ENCODE data around the gene NTSR1. TPM values are rescaled to one million over a fixed set of nuclear protein-coding genes. Genes with fewer than 3 reads are reported as not detected.

NTSR1 gene
- total and polyA plus RNA-seq, 2 of the 13 experiments (the other 11 are each of a cell fraction or from before 2014, with no cell fraction given) = 0.09 to 0.12 TPM

- TF ChIP-seq ZNF264 (CRISPR knock-in tag; IDR thresholded peaks at IDR 0.05) (no peak), HDAC1 (CRISPR knock-in tag; IDR thresholded peaks at IDR 0.05) (no peak; the same call in 1 of the 2 replicates), TEAD3 (CRISPR knock-in tag; optimal IDR thresholded peaks at IDR 0.05; ENCODE audit: borderline replicate concordance) (peak; percentile 41), MYNN (CRISPR knock-in tag; IDR thresholded peaks at IDR 0.05; ENCODE audit: low read depth) (no peak), ZNF501 (CRISPR knock-in tag; IDR thresholded peaks at IDR 0.05) (no peak), SMYD3 (CRISPR knock-in tag; IDR thresholded peaks at IDR 0.05) (no peak), SMAD9 (CRISPR knock-in tag; IDR thresholded peaks at IDR 0.05) (no peak), KLF16 (CRISPR knock-in tag; IDR thresholded peaks at IDR 0.05) (no peak), RFX3 (CRISPR knock-in tag; IDR thresholded peaks at IDR 0.05) (no peak), XRCC5 (optimal IDR thresholded peaks at IDR 0.05; ENCODE audit: low read length) (peak; percentile 38), NCOA2 (CRISPR knock-in tag; IDR thresholded peaks at IDR 0.05) (0 out of 2 replicates have a peak, but pooled peaks have one; percentile 16), MEF2D (CRISPR knock-in tag; IDR thresholded peaks at IDR 0.05) (no peak), ZNF33A (CRISPR knock-in tag; IDR thresholded peaks at IDR 0.05; ENCODE audit: borderline replicate concordance) (no peak), HNF4A (CRISPR knock-in tag; IDR thresholded peaks at IDR 0.05) (peak; percentile 70), SOX5 (CRISPR knock-in tag; IDR thresholded peaks at IDR 0.05; ENCODE audit: borderline replicate concordance) (no peak), XBP1 (CRISPR knock-in tag; IDR thresholded peaks at IDR 0.05) (no peak)
- TF ChIP-seq, protein P1, sequence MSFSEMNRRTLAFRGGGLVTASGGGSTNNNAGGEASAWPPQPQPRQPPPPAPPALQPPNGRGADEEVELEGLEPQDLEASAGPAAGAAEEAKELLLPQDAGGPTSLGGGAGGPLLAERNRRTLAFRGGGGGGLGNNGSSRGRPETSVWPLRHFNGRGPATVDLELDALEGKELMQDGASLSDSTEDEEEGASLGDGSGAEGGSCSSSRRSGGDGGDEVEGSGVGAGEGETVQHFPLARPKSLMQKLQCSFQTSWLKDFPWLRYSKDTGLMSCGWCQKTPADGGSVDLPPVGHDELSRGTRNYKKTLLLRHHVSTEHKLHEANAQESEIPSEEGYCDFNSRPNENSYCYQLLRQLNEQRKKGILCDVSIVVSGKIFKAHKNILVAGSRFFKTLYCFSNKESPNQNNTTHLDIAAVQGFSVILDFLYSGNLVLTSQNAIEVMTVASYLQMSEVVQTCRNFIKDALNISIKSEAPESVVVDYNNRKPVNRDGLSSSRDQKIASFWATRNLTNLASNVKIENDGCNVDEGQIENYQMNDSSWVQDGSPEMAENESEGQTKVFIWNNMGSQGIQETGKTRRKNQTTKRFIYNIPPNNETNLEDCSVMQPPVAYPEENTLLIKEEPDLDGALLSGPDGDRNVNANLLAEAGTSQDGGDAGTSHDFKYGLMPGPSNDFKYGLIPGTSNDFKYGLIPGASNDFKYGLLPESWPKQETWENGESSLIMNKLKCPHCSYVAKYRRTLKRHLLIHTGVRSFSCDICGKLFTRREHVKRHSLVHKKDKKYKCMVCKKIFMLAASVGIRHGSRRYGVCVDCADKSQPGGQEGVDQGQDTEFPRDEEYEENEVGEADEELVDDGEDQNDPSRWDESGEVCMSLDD (CRISPR knock-in tag; IDR thresholded peaks at IDR 0.05; ENCODE audit: borderline replicate concordance) = no peak
- TF ChIP-seq, protein P2, sequence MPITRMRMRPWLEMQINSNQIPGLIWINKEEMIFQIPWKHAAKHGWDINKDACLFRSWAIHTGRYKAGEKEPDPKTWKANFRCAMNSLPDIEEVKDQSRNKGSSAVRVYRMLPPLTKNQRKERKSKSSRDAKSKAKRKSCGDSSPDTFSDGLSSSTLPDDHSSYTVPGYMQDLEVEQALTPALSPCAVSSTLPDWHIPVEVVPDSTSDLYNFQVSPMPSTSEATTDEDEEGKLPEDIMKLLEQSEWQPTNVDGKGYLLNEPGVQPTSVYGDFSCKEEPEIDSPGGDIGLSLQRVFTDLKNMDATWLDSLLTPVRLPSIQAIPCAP (CRISPR knock-in tag; IDR thresholded peaks at IDR 0.05; ENCODE audit: low read depth) = no peak
- TF ChIP-seq, protein P3, sequence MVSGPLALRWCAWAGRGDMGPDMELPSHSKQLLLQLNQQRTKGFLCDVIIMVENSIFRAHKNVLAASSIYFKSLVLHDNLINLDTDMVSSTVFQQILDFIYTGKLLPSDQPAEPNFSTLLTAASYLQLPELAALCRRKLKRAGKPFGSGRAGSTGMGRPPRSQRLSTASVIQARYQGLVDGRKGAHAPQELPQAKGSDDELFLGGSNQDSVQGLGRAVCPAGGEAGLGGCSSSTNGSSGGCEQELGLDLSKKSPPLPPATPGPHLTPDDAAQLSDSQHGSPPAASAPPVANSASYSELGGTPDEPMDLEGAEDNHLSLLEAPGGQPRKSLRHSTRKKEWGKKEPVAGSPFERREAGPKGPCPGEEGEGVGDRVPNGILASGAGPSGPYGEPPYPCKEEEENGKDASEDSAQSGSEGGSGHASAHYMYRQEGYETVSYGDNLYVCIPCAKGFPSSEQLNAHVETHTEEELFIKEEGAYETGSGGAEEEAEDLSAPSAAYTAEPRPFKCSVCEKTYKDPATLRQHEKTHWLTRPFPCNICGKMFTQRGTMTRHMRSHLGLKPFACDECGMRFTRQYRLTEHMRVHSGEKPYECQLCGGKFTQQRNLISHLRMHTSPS (CRISPR knock-in tag; IDR thresholded peaks at IDR 0.05; ENCODE audit: low read depth) = 0 out of 2 replicates have a peak, but pooled peaks have one; percentile 28
- TF ChIP-seq, protein P4, sequence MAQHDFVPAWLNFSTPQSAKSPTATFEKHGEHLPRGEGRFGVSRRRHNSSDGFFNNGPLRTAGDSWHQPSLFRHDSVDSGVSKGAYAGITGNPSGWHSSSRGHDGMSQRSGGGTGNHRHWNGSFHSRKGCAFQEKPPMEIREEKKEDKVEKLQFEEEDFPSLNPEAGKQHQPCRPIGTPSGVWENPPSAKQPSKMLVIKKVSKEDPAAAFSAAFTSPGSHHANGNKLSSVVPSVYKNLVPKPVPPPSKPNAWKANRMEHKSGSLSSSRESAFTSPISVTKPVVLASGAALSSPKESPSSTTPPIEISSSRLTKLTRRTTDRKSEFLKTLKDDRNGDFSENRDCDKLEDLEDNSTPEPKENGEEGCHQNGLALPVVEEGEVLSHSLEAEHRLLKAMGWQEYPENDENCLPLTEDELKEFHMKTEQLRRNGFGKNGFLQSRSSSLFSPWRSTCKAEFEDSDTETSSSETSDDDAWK (CRISPR knock-in tag; IDR thresholded peaks at IDR 0.05) = no peak
Observed at GRCh38 chr20:62752671-62753501, 44.2 kb downstream of the NTSR1 start (continued).
